K562 (cell line): ENCODE measurements around the gene LRIT1. TPM values are rescaled to one million over a fixed set of nuclear protein-coding genes. Genes with fewer than 3 reads are reported as not detected.

ENCODE experiments used
- FOXA3 ChIP-seq, 2 experiments: fragments of 450-650 bp in 1 of 2; sonication (generic) in 1 of 2; formaldehyde crosslinking; IDR thresholded peaks in 1 of 2; conservative IDR thresholded peaks in 1 of 2; 2 replicates each; pipeline versions ENCODE4 v1.4.0 to v1.8.0; 2020 to 2022; ENCODE audit warnings: mild to moderate bottlenecking in 2 of 2, missing genetic modification reagents in 1 of 2
- GATAD2A ChIP-seq: fragments of 450-650 bp; IDR thresholded peaks from 2 replicates; pipeline ENCODE4 v1.6.1; 2017
- LARP7 ChIP-seq: fragments of 450-650 bp; IDR thresholded peaks from 2 replicates; pipeline ENCODE4 v1.6.1; 2016
- MCM2 ChIP-seq: fragments of 450-650 bp; IDR thresholded peaks from 2 replicates; pipeline ENCODE4 v1.6.1; 2017; ENCODE audit warnings: low read depth, mild to moderate bottlenecking
- MLLT1 ChIP-seq, 2 experiments: fragments of 450-650 bp; IDR thresholded peaks; 2 replicates each; pipeline ENCODE4 v1.6.1; 2016
- MTA3 ChIP-seq: fragments of 450-650 bp; formaldehyde crosslinking; IDR thresholded peaks from 2 replicates; pipeline ENCODE4 v1.6.1; 2017; ENCODE audit warnings: mild to moderate bottlenecking, borderline replicate concordance
- POLR2AphosphoS5 ChIP-seq: IDR thresholded peaks from 2 replicates; pipeline ENCODE4 v1.6.1; 2011; ENCODE audit warnings: mild to moderate bottlenecking, low read depth, low read length, moderate library complexity; ENCODE audit not compliant: control insufficient read depth, insufficient read depth
- SETDB1 ChIP-seq: IDR thresholded peaks from one replicate; pipeline ENCODE4 v1.6.1; 2012; ENCODE audit warnings: low read length, control low read depth, inconsistent platforms
- STAT5A ChIP-seq: IDR thresholded peaks from 2 replicates; pipeline ENCODE4 v1.6.1; 2012; ENCODE audit warnings: low read length, inconsistent platforms, borderline replicate concordance
- TAF1 ChIP-seq: IDR thresholded peaks from 2 replicates; pipeline ENCODE4 v1.6.1; 2011; ENCODE audit warnings: mild to moderate bottlenecking, low read length, moderate library complexity; ENCODE audit not compliant: insufficient read depth, control insufficient read depth, severe bottlenecking; ENCODE audit errors: extremely low read depth
- TBL1XR1 ChIP-seq, 2 experiments: IDR thresholded peaks; 2 replicates each; pipeline ENCODE4 v1.6.1; 2012; ENCODE audit warnings: improper control_type of control experiment in 2 of 2, low read length in 2 of 2, mild to moderate bottlenecking in 1 of 2
- TCFL5 ChIP-seq: fragments of 250-450 bp; sonication (Bioruptor Pico); conservative IDR thresholded peaks from 2 replicates; pipeline ENCODE4 v1.6.1; 2021; ENCODE audit warnings: mild to moderate bottlenecking, moderate library complexity, matching md5 sums
- TEAD2 ChIP-seq: fragments of 450-650 bp; IDR thresholded peaks from 2 replicates; pipeline ENCODE4 v1.6.1; 2016; ENCODE audit warnings: missing genetic modification characterization, control low read depth, missing compliant biosample characterization
- TOE1 ChIP-seq, 2 experiments: fragments of 450-650 bp in 1 of 2; sonication (generic) in 1 of 2; formaldehyde crosslinking in 1 of 2; IDR thresholded peaks; 2 replicates each; pipeline versions ENCODE4 v1.7.1 to v1.8.0; 2016 to 2022; ENCODE audit warnings: borderline replicate concordance in 2 of 2, mild to moderate bottlenecking in 2 of 2, antibody characterized with exemption in 1 of 2, inconsistent platforms in 1 of 2, low read depth in 1 of 2, missing genetic modification reagents in 1 of 2, moderate library complexity in 1 of 2
- YY1 ChIP-seq, 3 experiments: IDR thresholded peaks; 2 replicates each; pipeline ENCODE4 v1.6.1; 2011; ENCODE audit warnings: low read length in 2 of 3, mild to moderate bottlenecking in 2 of 3, moderate library complexity in 2 of 3, borderline replicate concordance in 1 of 3, control low read depth in 1 of 3, low read depth in 1 of 3; ENCODE audit not compliant: insufficient read depth in 3 of 3, insufficient replicate concordance in 2 of 3, control insufficient read depth in 1 of 3, insufficient read length in 1 of 3; ENCODE audit errors: extremely low read depth in 1 of 3
- ZBTB1 ChIP-seq: sonication (generic); formaldehyde crosslinking; IDR thresholded peaks from 2 replicates; pipeline ENCODE4 v1.8.1; 2023; ENCODE audit warnings: missing genetic modification reagents, low read depth, mild to moderate bottlenecking, borderline replicate concordance
- ZBTB8A ChIP-seq: fragments of 450-650 bp; IDR thresholded peaks from 2 replicates; pipeline ENCODE4 v1.6.1; 2018; ENCODE audit warnings: mild to moderate bottlenecking, moderate library complexity; ENCODE audit not compliant: partially characterized antibody
- ZFX ChIP-seq: sonication (generic); formaldehyde crosslinking; IDR thresholded peaks from 2 replicates; pipeline ENCODE4 v1.8.0; 2022; ENCODE audit warnings: mild to moderate bottlenecking, missing genetic modification reagents, moderate library complexity
- ZNF124 ChIP-seq: sonication (generic); formaldehyde crosslinking; IDR thresholded peaks from 2 replicates; pipeline ENCODE4 v1.8.1; 2022; ENCODE audit warnings: missing genetic modification reagents
- ZNF175 ChIP-seq: fragments of 200-800 bp; sonication (Bioruptor generic); IDR thresholded peaks from 2 replicates; pipeline ENCODE4 v1.6.1; 2016; ENCODE audit warnings: low read depth, mild to moderate bottlenecking, missing genetic modification characterization, missing compliant biosample characterization
- ZNF584 ChIP-seq: fragments of 200-800 bp; sonication (Bioruptor generic); IDR thresholded peaks from 2 replicates; pipeline ENCODE4 v1.6.1; 2016; ENCODE audit warnings: low read depth, mild to moderate bottlenecking, missing genetic modification characterization, missing compliant biosample characterization
- ZNF655 ChIP-seq: fragments of 250-450 bp; sonication (Bioruptor Pico); IDR thresholded peaks from 2 replicates; pipeline ENCODE4 v1.5.0; 2021
- polyA plus RNA-seq, 8 experiments: library from polyadenylated mRNA; depleted of rRNA in 4 of 8; stranded (reverse) in 5 of 8; unstranded in 3 of 8; fragments of >200 nt; fragmentation: Nextera tagmentation in 2 of 8; fragmentation: Illumina TruSeq in 1 of 8; extraction: Ambion mirVana in 2 of 8; extraction: Trizol in 1 of 8; gene quantifications; 2 replicates each; pipeline versions ENCODE4 v1.2.1 to v1.2.3, GENCODE V29; 2011 to 2014; ENCODE audit warnings: inconsistent platforms in 1 of 8, missing spikeins in 1 of 8
- total RNA-seq, 7 experiments: library from RNA; depleted of rRNA in 6 of 7; stranded (reverse); fragments of >200 nt in 6 of 7; fragmentation: Illumina TruSeq in 2 of 7; extraction: Trizol in 2 of 7; gene quantifications; 2 replicates each; pipeline versions ENCODE4 v1.2.1 to v1.2.3, GENCODE V29; 2011 to 2021; ENCODE audit warnings: low replicate concordance in 1 of 7
- TF ChIP-seq, protein P1 (sequence below), 2 experiments: fragments of 200-800 bp in 1 of 2; sonication (Bioruptor generic) in 1 of 2; sonication (generic) in 1 of 2; formaldehyde crosslinking in 1 of 2; IDR thresholded peaks in 1 of 2; conservative IDR thresholded peaks in 1 of 2; 2 replicates each; pipeline versions ENCODE4 v1.5.0 to v1.6.1; 2016 to 2020; ENCODE audit warnings: missing compliant biosample characterization in 1 of 2, missing genetic modification characterization in 1 of 2, missing genetic modification reagents in 1 of 2

LRIT1 gene
- total and polyA plus RNA-seq, 9 of the 15 experiments (the other 6 are each of a cell fraction or from before 2014, with no cell fraction given) = not detected

DNA sequence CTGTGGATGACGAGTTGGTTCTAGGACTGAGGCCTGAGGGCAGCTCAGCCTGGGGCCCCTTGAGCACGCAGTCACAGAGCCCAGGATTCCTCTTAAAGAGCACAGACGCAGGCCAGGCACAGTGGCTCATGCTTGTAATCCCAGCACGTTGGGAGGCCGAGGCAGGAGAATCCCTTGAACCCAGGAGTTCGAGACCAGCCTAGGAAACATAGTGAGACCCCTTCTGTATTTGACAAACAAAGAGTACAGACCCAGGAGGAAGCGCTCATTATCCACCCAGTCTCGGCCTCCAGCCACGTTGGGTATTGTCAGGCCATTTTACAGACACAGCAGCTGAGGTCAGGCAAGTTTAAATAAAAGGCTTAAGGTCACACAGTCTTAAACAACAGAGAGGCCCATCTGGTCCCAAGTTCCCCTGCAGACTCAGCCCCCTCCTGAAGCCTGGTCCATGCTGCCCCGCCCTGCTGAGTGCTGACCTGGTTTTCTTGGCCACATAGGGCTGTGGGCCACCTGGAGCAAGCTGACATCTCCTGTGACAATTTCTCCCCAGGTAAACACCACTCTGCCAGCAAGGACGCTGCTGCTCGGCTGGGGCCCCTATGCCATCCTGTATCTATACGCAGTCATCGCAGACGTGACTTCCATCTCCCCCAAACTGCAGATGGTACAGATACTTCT is 16.1 kb upstream of the LRIT1 start (continued):
- no peak for TF ChIP-seq YY1 (IDR thresholded peaks at IDR 0.05; ENCODE audit: borderline replicate concordance in 1 of 3, control insufficient read depth in 1 of 3, extremely low read depth in 1 of 3, insufficient read depth in 3 of 3, insufficient read length in 1 of 3, insufficient replicate concordance in 2 of 3, low read depth in 1 of 3, low read length in 2 of 3)
- no peak for TF ChIP-seq POLR2AphosphoS5
- no peak for TF ChIP-seq GATAD2A
- TF ChIP-seq ZBTB1 (CRISPR knock-in tag) = peak; percentile 10; the same call in 1 of the 2 replicates
- 0 out of 2 replicates have a peak, but pooled peaks have one; percentile 10 for TF ChIP-seq TOE1 (IDR thresholded peaks at IDR 0.05; ENCODE audit: borderline replicate concordance)
- TF ChIP-seq TOE1 (CRISPR knock-in tag; IDR thresholded peaks at IDR 0.05; ENCODE audit: borderline replicate concordance, low read depth) = no peak
- no peak for TF ChIP-seq ZFX
- TF ChIP-seq, protein P1, sequence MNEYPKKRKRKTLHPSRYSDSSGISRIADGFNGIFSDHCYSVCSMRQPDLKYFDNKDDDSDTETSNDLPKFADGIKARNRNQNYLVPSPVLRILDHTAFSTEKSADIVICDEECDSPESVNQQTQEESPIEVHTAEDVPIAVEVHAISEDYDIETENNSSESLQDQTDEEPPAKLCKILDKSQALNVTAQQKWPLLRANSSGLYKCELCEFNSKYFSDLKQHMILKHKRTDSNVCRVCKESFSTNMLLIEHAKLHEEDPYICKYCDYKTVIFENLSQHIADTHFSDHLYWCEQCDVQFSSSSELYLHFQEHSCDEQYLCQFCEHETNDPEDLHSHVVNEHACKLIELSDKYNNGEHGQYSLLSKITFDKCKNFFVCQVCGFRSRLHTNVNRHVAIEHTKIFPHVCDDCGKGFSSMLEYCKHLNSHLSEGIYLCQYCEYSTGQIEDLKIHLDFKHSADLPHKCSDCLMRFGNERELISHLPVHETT (CRISPR knock-in tag; conservative IDR thresholded peaks at IDR 0.05 in 1 of 2, IDR thresholded peaks at IDR 0.05 in 1 of 2) = no peak
- no peak for TF ChIP-seq FOXA3 (CRISPR knock-in tag; conservative IDR thresholded peaks at IDR 0.05 in 1 of 2, IDR thresholded peaks at IDR 0.05 in 1 of 2)
- TF ChIP-seq TAF1 = no peak
- no peak for TF ChIP-seq LARP7
- TF ChIP-seq ZNF655 (CRISPR knock-in tag) = no peak
- no peak for TF ChIP-seq TEAD2 (tag)
- 0 out of 2 replicates have a peak, but pooled peaks have one; percentile 3 for TF ChIP-seq ZNF124 (CRISPR knock-in tag)
- TF ChIP-seq ZNF584 = no peak
- TF ChIP-seq MCM2 = no peak
- no peak for TF ChIP-seq ZBTB8A
- no peak for TF ChIP-seq SETDB1
- TF ChIP-seq MTA3 = peak; percentile 0; the same call in 1 of the 2 replicates
- no peak for TF ChIP-seq MLLT1 (IDR thresholded peaks at IDR 0.05)
- TF ChIP-seq ZNF175 (CRISPR knock-in tag) = no peak
- no peak for TF ChIP-seq TBL1XR1 (IDR thresholded peaks at IDR 0.05; ENCODE audit: low read length in 2 of 2)
- no peak for TF ChIP-seq STAT5A
- TF ChIP-seq TCFL5 = no peak
